ENCODE results near the gene NME2. TPM values are rescaled to one million over a fixed set of nuclear protein-coding genes. Genes with fewer than 3 reads are reported as not detected.

The NME2 gene
- polyA plus RNA-seq, result 386 TPM
- long read RNA-seq, donor 1, transcript NME2-205 (5 exons, 826 nt), result major isoform, 150 of 204 reads
- long read RNA-seq, donor 1, transcript NME2-209 (2 exons, 789 nt), result minor isoform, 20 of 204 reads
- long read RNA-seq, donor 1, transcript NME2-202 (4 exons, 866 nt), result minor isoform, 19 of 204 reads
- long read RNA-seq, donor 1, transcript NME2-208 (3 exons, 565 nt), result minor isoform, 5 of 204 reads
- long read RNA-seq, donor 1, partial matches to known transcripts, result 0 of 204 reads
- long read RNA-seq, donor 1, other reads (novel, unspliced or antisense), result 0 of 204 reads
- long read RNA-seq, donor 2, transcript NME2-202 (4 exons, 866 nt), result minor isoform, 59 of 529 reads
- long read RNA-seq, donor 2, transcript NME2-209 (2 exons, 789 nt), result minor isoform, 71 of 529 reads
- long read RNA-seq, donor 2, transcript NME2-208 (3 exons, 565 nt), result minor isoform, 23 of 529 reads
- long read RNA-seq, donor 2, transcript NME2-205 (5 exons, 826 nt), result major isoform, 347 of 529 reads
- long read RNA-seq, donor 2, partial matches to known transcripts, result 9 of 529 reads
- long read RNA-seq, donor 2, other reads (novel, unspliced or antisense), result 9 of 529 reads
- long read RNA-seq, donor 3, result 0 reads
- long read RNA-seq, donor 4, transcript NME2-205 (5 exons, 826 nt), result major isoform, 36 of 59 reads
- long read RNA-seq, donor 4, transcript NME2-209 (2 exons, 789 nt), result minor isoform, 13 of 59 reads
- long read RNA-seq, donor 4, transcript NME2-202 (4 exons, 866 nt), result minor isoform, 9 of 59 reads
- long read RNA-seq, donor 4, partial matches to known transcripts, result 0 of 59 reads
- long read RNA-seq, donor 4, other reads (novel, unspliced or antisense), result 0 of 59 reads
- long read RNA-seq, donor 5, transcript NME2-202 (4 exons, 866 nt), result minor isoform, 27 of 203 reads
- long read RNA-seq, donor 5, transcript NME2-209 (2 exons, 789 nt), result minor isoform, 15 of 203 reads
- long read RNA-seq, donor 5, transcript NME2-201 (4 exons, 568 nt), result minor isoform, 5 of 203 reads
- long read RNA-seq, donor 5, transcript NME2-205 (5 exons, 826 nt), result major isoform, 150 of 203 reads
- long read RNA-seq, donor 5, partial matches to known transcripts, result 0 of 203 reads
- long read RNA-seq, donor 5, other reads (novel, unspliced or antisense), result 0 of 203 reads
- long read RNA-seq, donor 6, transcript NME2-202 (4 exons, 866 nt), result minor isoform, 36 of 358 reads
- long read RNA-seq, donor 6, transcript NME2-209 (2 exons, 789 nt), result minor isoform, 38 of 358 reads
- long read RNA-seq, donor 6, transcript NME2-208 (3 exons, 565 nt), result minor isoform, 16 of 358 reads
- long read RNA-seq, donor 6, transcript NME2-205 (5 exons, 826 nt), result major isoform, 253 of 358 reads
- long read RNA-seq, donor 6, partial matches to known transcripts, result 0 of 358 reads
- long read RNA-seq, donor 6, other reads (novel, unspliced or antisense), result 0 of 358 reads
- long read RNA-seq, donor 7, transcript NME2-202 (4 exons, 866 nt), result minor isoform, 21 of 168 reads
- long read RNA-seq, donor 7, transcript NME2-205 (5 exons, 826 nt), result major isoform, 121 of 168 reads
- long read RNA-seq, donor 7, transcript NME2-209 (2 exons, 789 nt), result minor isoform, 12 of 168 reads
- long read RNA-seq, donor 7, partial matches to known transcripts, result 0 of 168 reads
- long read RNA-seq, donor 7, other reads (novel, unspliced or antisense), result 5 of 168 reads
- long read RNA-seq, donor 8, transcript NME2-205 (5 exons, 826 nt), result major isoform, 345 of 508 reads
- long read RNA-seq, donor 8, transcript NME2-201 (4 exons, 568 nt), result minor isoform, 8 of 508 reads
- long read RNA-seq, donor 8, transcript NME2-209 (2 exons, 789 nt), result minor isoform, 54 of 508 reads
- long read RNA-seq, donor 8, transcript NME2-202 (4 exons, 866 nt), result minor isoform, 58 of 508 reads
- long read RNA-seq, donor 8, partial matches to known transcripts, result 20 of 508 reads
- long read RNA-seq, donor 8, other reads (novel, unspliced or antisense), result 6 of 508 reads
- long read RNA-seq, donor 9, transcript NME2-204 (5 exons, 749 nt), result minor isoform, 98 of 353 reads
- long read RNA-seq, donor 9, transcript NME2-202 (4 exons, 866 nt), result minor isoform, 43 of 353 reads
- long read RNA-seq, donor 9, transcript NME2-205 (5 exons, 826 nt), result major isoform, 153 of 353 reads
- long read RNA-seq, donor 9, transcript NME2-209 (2 exons, 789 nt), result minor isoform, 31 of 353 reads
- long read RNA-seq, donor 9, partial matches to known transcripts, result 0 of 353 reads
- long read RNA-seq, donor 9, other reads (novel, unspliced or antisense), result 0 of 353 reads
- long read RNA-seq, donor 10, transcript NME2-209 (2 exons, 789 nt), result minor isoform, 24 of 379 reads
- long read RNA-seq, donor 10, transcript NME2-202 (4 exons, 866 nt), result minor isoform, 48 of 379 reads
- long read RNA-seq, donor 10, transcript NME2-205 (5 exons, 826 nt), result major isoform, 263 of 379 reads
- long read RNA-seq, donor 10, transcript NME2-208 (3 exons, 565 nt), result minor isoform, 16 of 379 reads
- long read RNA-seq, donor 10, partial matches to known transcripts, result 0 of 379 reads
- long read RNA-seq, donor 10, other reads (novel, unspliced or antisense), result 14 of 379 reads
- long read RNA-seq, donor 11, transcript NME2-202 (4 exons, 866 nt), result minor isoform, 34 of 249 reads
- long read RNA-seq, donor 11, transcript NME2-205 (5 exons, 826 nt), result major isoform, 163 of 249 reads
- long read RNA-seq, donor 11, transcript NME2-208 (3 exons, 565 nt), result minor isoform, 13 of 249 reads
- long read RNA-seq, donor 11, transcript NME2-209 (2 exons, 789 nt), result minor isoform, 34 of 249 reads
- long read RNA-seq, donor 11, partial matches to known transcripts, result 0 of 249 reads
- long read RNA-seq, donor 11, other reads (novel, unspliced or antisense), result 0 of 249 reads

GRCh38 chr17:51166198-51166986 lies at the start of gene NME2:
Gene NME2 (plus strand): TSS chr17:51166411. CDS start chr17:51166831, 420 bp downstream.
- WGBS (ENCODE audit: insufficient coverage, low lambda C conversion rate), result no CpG with 5 or more reads among the region's 98 CpGs

GRCh38 chr17:51118330-51119195 lies 47.6 kb upstream of the NME2 start:
- peak overlapping the region; percentile 97 for H3K4me3 ChIP-seq (ENCODE audit: low read length)
- H3K4me1 ChIP-seq (ENCODE audit: control insufficient read depth, insufficient read depth, low read length), result peaks cover 18% of the 10 kb centered on the region
- H3K27me3 ChIP-seq (ENCODE audit: control insufficient read depth, insufficient read depth, low read length), result no peaks in the 10 kb centered on the region
- WGBS (ENCODE audit: insufficient coverage, low lambda C conversion rate), result 43% methylated on average over 1 of the region's 14 CpGs
- peak in 1 of 2 donors; percentile 70 for DNase-seq
- H3K27ac ChIP-seq (ENCODE audit: low read length), result peak overlapping the region; percentile 99
- H3K36me3 ChIP-seq (ENCODE audit: control insufficient read depth, insufficient read depth, low read length), result no peaks in the 10 kb centered on the region
- H3K9me3 ChIP-seq (ENCODE audit: control insufficient read depth, low read depth, low read length), result peaks cover 3% of the 10 kb centered on the region

More at GRCh38 chr17:51166198-51166986, at the start of gene NME2:
- DNase-seq, result peak; percentile 86 to 94
- H3K9me3 ChIP-seq (ENCODE audit: control insufficient read depth, low read depth, low read length), result peaks cover 4% of the 10 kb centered on the region
- H3K4me1 ChIP-seq (ENCODE audit: control insufficient read depth, insufficient read depth, low read length), result peaks cover 15% of the 10 kb centered on the region
- H3K36me3 ChIP-seq (ENCODE audit: control insufficient read depth, insufficient read depth, low read length), result peaks cover 39% of the 10 kb centered on the region
- peak within 1 kb of the TSS; percentile 96 for H3K27ac ChIP-seq (ENCODE audit: low read length)
- peak within 1 kb of the TSS; percentile 97 for H3K4me3 ChIP-seq (ENCODE audit: low read length)
- no peaks in the 10 kb centered on the region for H3K27me3 ChIP-seq (ENCODE audit: control insufficient read depth, insufficient read depth, low read length)

GRCh38 chr17:51119415-51120356 lies 46.5 kb upstream of the NME2 start:
- peak overlapping the region; percentile 99 for H3K27ac ChIP-seq (ENCODE audit: low read length)
- peak overlapping the region; percentile 97 for H3K4me3 ChIP-seq (ENCODE audit: low read length)
- WGBS (ENCODE audit: insufficient coverage, low lambda C conversion rate), result 0% methylated on average over 1 of the region's 49 CpGs
- no peaks in the 10 kb centered on the region for H3K36me3 ChIP-seq (ENCODE audit: control insufficient read depth, insufficient read depth, low read length)
- peaks cover 3% of the 10 kb centered on the region for H3K9me3 ChIP-seq (ENCODE audit: control insufficient read depth, low read depth, low read length)
- H3K27me3 ChIP-seq (ENCODE audit: control insufficient read depth, insufficient read depth, low read length), result no peaks in the 10 kb centered on the region
- peak in 1 of 2 donors; percentile 78 for DNase-seq
- H3K4me1 ChIP-seq (ENCODE audit: control insufficient read depth, insufficient read depth, low read length), result peaks cover 18% of the 10 kb centered on the region

DNA sequence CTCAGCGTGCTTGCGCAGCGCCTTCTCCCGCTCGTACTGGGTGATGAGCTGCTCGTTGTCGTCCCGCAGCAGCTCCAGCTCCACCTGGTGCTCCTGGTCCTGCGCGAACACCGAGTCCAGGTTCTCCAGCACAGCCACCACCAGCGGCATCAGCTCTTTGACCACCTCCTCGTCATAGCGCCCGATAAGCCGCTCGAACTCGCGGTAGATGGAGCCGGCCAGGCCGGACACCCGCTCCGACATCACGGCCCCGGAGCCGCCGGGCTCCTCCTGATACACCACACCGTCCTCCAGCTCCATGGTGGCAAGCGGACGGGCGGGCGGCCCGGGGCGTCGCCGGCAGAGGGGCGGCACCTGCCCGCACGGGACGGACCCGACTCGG lies 45.9 kb upstream of the NME2 start:
- Histone ChIP-seq H3K9me3 (ENCODE audit: control insufficient read depth, low read depth, low read length) (peaks cover 3% of the 10 kb centered on the region), H3K4me1 (ENCODE audit: control insufficient read depth, insufficient read depth, low read length) (peaks cover 24% of the 10 kb centered on the region), H3K27me3 (ENCODE audit: control insufficient read depth, insufficient read depth, low read length) (no peaks in the 10 kb centered on the region), H3K27ac (ENCODE audit: low read length) (peak overlapping the region; percentile 99), H3K36me3 (ENCODE audit: control insufficient read depth, insufficient read depth, low read length) (no peaks in the 10 kb centered on the region), H3K4me3 (ENCODE audit: low read length) (peak overlapping the region; percentile 97)
- no CpG with 5 or more reads among the region's 42 CpGs for WGBS (ENCODE audit: insufficient coverage, low lambda C conversion rate)
- peak in 1 of 2 donors; percentile 73 for DNase-seq

DNA sequence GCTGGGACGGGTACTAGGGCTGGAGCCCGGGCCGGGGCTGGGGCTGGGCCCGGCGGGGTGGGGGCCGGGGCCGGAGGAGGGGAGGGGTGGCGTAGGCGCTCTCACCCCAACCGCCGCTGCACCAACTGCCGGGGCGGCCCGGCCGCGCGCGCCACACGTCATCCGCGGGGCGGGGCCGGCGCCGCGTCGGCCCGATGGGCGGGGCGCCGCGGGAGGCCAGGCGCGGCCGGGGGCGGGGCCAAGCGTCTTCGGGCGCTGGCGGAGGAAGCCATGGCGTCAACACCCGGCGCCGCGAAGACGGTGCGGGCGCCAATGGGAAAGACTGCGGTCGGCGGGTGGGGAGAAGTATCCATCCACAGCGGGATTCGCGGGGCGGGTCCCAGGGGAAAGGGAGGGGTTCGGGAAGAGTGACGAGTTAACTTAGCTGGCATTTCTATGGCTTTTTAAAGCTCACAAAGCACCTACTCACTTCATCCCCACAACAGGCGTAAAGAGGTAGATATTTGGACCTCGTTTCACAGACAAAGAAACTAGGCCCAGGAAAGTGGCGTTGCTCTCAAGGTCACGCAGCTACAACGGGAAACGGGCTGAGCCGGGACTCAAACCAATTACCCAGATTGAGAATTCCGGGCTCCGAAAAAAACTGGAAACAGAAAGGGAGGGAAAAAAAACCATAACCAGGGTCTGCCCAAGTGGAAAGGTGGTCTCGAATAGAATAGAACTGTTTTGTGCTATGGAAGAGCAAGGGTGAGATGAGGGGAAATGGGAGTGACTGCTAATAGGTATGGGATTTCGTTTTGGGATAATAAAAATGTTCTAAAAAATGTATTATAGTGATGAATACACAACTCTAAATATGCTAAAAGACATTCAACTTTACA lies 45.2 kb upstream of the NME2 start, which contains the start of gene SPAG9:
Gene SPAG9, minus strand, starts transcription at position 130 of the 881 bp plus-strand sequence. CDS start 212 bp downstream, outside the sequence.
- WGBS (ENCODE audit: insufficient coverage, low lambda C conversion rate), result 0% methylated on average over 1 of the region's 68 CpGs

More for the DNA sequence above, 45.2 kb upstream of the NME2 start, which contains the start of gene SPAG9:
- Histone ChIP-seq H3K9me3 (ENCODE audit: control insufficient read depth, low read depth, low read length) (peaks cover 3% of the 10 kb centered on the region), H3K4me1 (ENCODE audit: control insufficient read depth, insufficient read depth, low read length) (peaks cover 29% of the 10 kb centered on the region), H3K4me3 (ENCODE audit: low read length) (peak within 1 kb of the TSS; percentile 97), H3K27me3 (ENCODE audit: control insufficient read depth, insufficient read depth, low read length) (no peaks in the 10 kb centered on the region), H3K27ac (ENCODE audit: low read length) (peak within 1 kb of the TSS; percentile 99), H3K36me3 (ENCODE audit: control insufficient read depth, insufficient read depth, low read length) (no peaks in the 10 kb centered on the region)
- peak; percentile 96 to 97 for DNase-seq
